Measurements from ENCODE around the gene ANKRD26. TPM values are rescaled to one million over a fixed set of nuclear protein-coding genes. Genes with fewer than 3 reads are reported as not detected.

ANKRD26 gene
- total and polyA plus RNA-seq, 4 donors: 2.6 to 15.8 (median 4.2) TPM

- no peak overlapping the region for H3K27ac ChIP-seq (ENCODE audit: low read depth in 1 of 2, low read length in 2 of 2)
- intact Hi-C loops (cut with DNase I): no loop called here
- H3K36me3 ChIP-seq (ENCODE audit: control insufficient read depth in 1 of 2, insufficient read depth in 2 of 2, low read length in 1 of 2): no peaks in the 10 kb centered on the region
- 91% methylated on average over 2 of the region's 2 CpGs for WGBS, 2 donors
- H3K9me3 ChIP-seq (ENCODE audit: control insufficient read depth, low read length): no peaks in the 10 kb centered on the region
- no peak overlapping the region for H3K4me3 ChIP-seq (ENCODE audit: low read length in 2 of 2)
- no peaks in the 10 kb centered on the region for H3K27me3 ChIP-seq (ENCODE audit: control insufficient read depth in 1 of 2, insufficient read depth in 2 of 2, low read length in 1 of 2)
- no peaks in the 10 kb centered on the region for H3K4me1 ChIP-seq (ENCODE audit: control insufficient read depth in 1 of 2, insufficient read depth in 2 of 2, low read length in 2 of 2)
- no peak for DNase-seq
- no peak for ATAC-seq (ENCODE audit: low FRiP score)
Observed at GRCh38 chr10:27041196-27041595, 59.1 kb downstream of the ANKRD26 start.

- Histone ChIP-seq H3K27ac (ENCODE audit: low read depth in 1 of 2, low read length in 2 of 2) (no peak overlapping the region), H3K9me3 (ENCODE audit: control insufficient read depth, low read length) (no peaks in the 10 kb centered on the region), H3K4me3 (ENCODE audit: low read length in 2 of 2) (no peak overlapping the region), H3K36me3 (ENCODE audit: control insufficient read depth in 1 of 2, insufficient read depth in 2 of 2, low read length in 1 of 2) (no peaks in the 10 kb centered on the region), H3K27me3 (ENCODE audit: control insufficient read depth in 1 of 2, insufficient read depth in 2 of 2, low read length in 1 of 2) (no peaks in the 10 kb centered on the region), H3K4me1 (ENCODE audit: control insufficient read depth in 1 of 2, insufficient read depth in 2 of 2, low read length in 2 of 2) (no peaks in the 10 kb centered on the region)
- DNase-seq (no peak), ATAC-seq (ENCODE audit: low FRiP score) (no peak)
- WGBS, 2 donors: 97 to 98% methylated on average over 5 of the region's 5 CpGs
- intact Hi-C loops (cut with DNase I): no loop called here
Observed at GRCh38 chr10:27038168-27038567, 62.1 kb downstream of the ANKRD26 start.

GRCh38 chr10:27035163-27035562 is 65.1 kb downstream of the ANKRD26 start:
- H3K27me3 ChIP-seq (ENCODE audit: control insufficient read depth in 1 of 2, insufficient read depth in 2 of 2, low read length in 1 of 2): no peaks in the 10 kb centered on the region
- H3K4me1 ChIP-seq (ENCODE audit: control insufficient read depth in 1 of 2, insufficient read depth in 2 of 2, low read length in 2 of 2): no peaks in the 10 kb centered on the region
- H3K9me3 ChIP-seq (ENCODE audit: control insufficient read depth, low read length): no peaks in the 10 kb centered on the region
- DNase-seq (no peak), ATAC-seq (ENCODE audit: low FRiP score) (no peak)
- no peaks in the 10 kb centered on the region for H3K36me3 ChIP-seq (ENCODE audit: control insufficient read depth in 1 of 2, insufficient read depth in 2 of 2, low read length in 1 of 2)
- H3K27ac ChIP-seq (ENCODE audit: low read depth in 1 of 2, low read length in 2 of 2): no peak overlapping the region
- no peak overlapping the region for H3K4me3 ChIP-seq (ENCODE audit: low read length in 2 of 2)
- intact Hi-C loops (cut with DNase I): no loop called here
- WGBS, 2 donors: 77 to 81% methylated on average over 5 of the region's 5 CpGs

- no peak overlapping the region for H3K4me3 ChIP-seq (ENCODE audit: low read length in 2 of 2)
- no peaks in the 10 kb centered on the region for H3K9me3 ChIP-seq (ENCODE audit: control insufficient read depth, low read length)
- no peaks in the 10 kb centered on the region for H3K27me3 ChIP-seq (ENCODE audit: control insufficient read depth in 1 of 2, insufficient read depth in 2 of 2, low read length in 1 of 2)
- intact Hi-C loops (cut with DNase I): no loop called here
- H3K4me1 ChIP-seq (ENCODE audit: control insufficient read depth in 1 of 2, insufficient read depth in 2 of 2, low read length in 2 of 2): no peaks in the 10 kb centered on the region
- DNase-seq (no peak), ATAC-seq (ENCODE audit: low FRiP score) (no peak)
- peaks cover 0 to under 1% of the 10 kb centered on the region in 2 donors for H3K36me3 ChIP-seq (ENCODE audit: control insufficient read depth in 1 of 2, insufficient read depth in 2 of 2, low read length in 1 of 2)
- 93 to 97% methylated on average over 2 of the region's 2 CpGs for WGBS, 2 donors
- no peak overlapping the region for H3K27ac ChIP-seq (ENCODE audit: low read depth in 1 of 2, low read length in 2 of 2)
Observed at GRCh38 chr10:27030060-27030459, 70.2 kb downstream of the ANKRD26 start.

GRCh38 chr10:27022048-27022447 is 78.2 kb downstream of the ANKRD26 start:
- Histone ChIP-seq H3K36me3 (ENCODE audit: control insufficient read depth in 1 of 2, insufficient read depth in 2 of 2, low read length in 1 of 2) (peaks cover 0 to 2% of the 10 kb centered on the region in 2 donors), H3K4me3 (ENCODE audit: low read length in 2 of 2) (no peak overlapping the region), H3K27me3 (ENCODE audit: control insufficient read depth in 1 of 2, insufficient read depth in 2 of 2, low read length in 1 of 2) (no peaks in the 10 kb centered on the region), H3K9me3 (ENCODE audit: control insufficient read depth, low read length) (no peaks in the 10 kb centered on the region), H3K4me1 (ENCODE audit: control insufficient read depth in 1 of 2, insufficient read depth in 2 of 2, low read length in 2 of 2) (peaks cover 0 to 1% of the 10 kb centered on the region in 2 donors), H3K27ac (ENCODE audit: low read depth in 1 of 2, low read length in 2 of 2) (no peak overlapping the region)
- WGBS, 2 donors: 80 to 87% methylated on average over 2 of the region's 2 CpGs
- intact Hi-C loops (cut with DNase I): no loop called here
- DNase-seq (no peak), ATAC-seq (ENCODE audit: low FRiP score) (no peak)

- H3K36me3 ChIP-seq (ENCODE audit: control insufficient read depth in 1 of 2, insufficient read depth in 2 of 2, low read length in 1 of 2): peaks cover 0 to 2% of the 10 kb centered on the region in 2 donors
- H3K9me3 ChIP-seq (ENCODE audit: control insufficient read depth, low read length): no peaks in the 10 kb centered on the region
- 68 to 75% methylated on average over 5 of the region's 5 CpGs for WGBS, 2 donors
- H3K27me3 ChIP-seq (ENCODE audit: control insufficient read depth in 1 of 2, insufficient read depth in 2 of 2, low read length in 1 of 2): no peaks in the 10 kb centered on the region
- ATAC-seq (ENCODE audit: low FRiP score): no peak
- no peak for DNase-seq
- intact Hi-C loops (cut with DNase I): no loop called here
- H3K27ac ChIP-seq (ENCODE audit: low read depth in 1 of 2, low read length in 2 of 2): no peak overlapping the region
- no peak overlapping the region for H3K4me3 ChIP-seq (ENCODE audit: low read length in 2 of 2)
- peaks cover 0 to 1% of the 10 kb centered on the region in 2 donors for H3K4me1 ChIP-seq (ENCODE audit: control insufficient read depth in 1 of 2, insufficient read depth in 2 of 2, low read length in 2 of 2)
Observed at GRCh38 chr10:27020243-27020642, 80.1 kb downstream of the ANKRD26 start.

GRCh38 chr10:27019827-27020226 is 80.5 kb downstream of the ANKRD26 start:
- no peaks in the 10 kb centered on the region for H3K27me3 ChIP-seq (ENCODE audit: control insufficient read depth in 1 of 2, insufficient read depth in 2 of 2, low read length in 1 of 2)
- ATAC-seq (ENCODE audit: low FRiP score) (no peak), DNase-seq (no peak)
- intact Hi-C loops (cut with DNase I): no loop called here
- 71 to 73% methylated on average over 4 of the region's 4 CpGs for WGBS, 2 donors
- H3K9me3 ChIP-seq (ENCODE audit: control insufficient read depth, low read length): no peaks in the 10 kb centered on the region
- H3K4me1 ChIP-seq (ENCODE audit: control insufficient read depth in 1 of 2, insufficient read depth in 2 of 2, low read length in 2 of 2): peaks cover 0 to 1% of the 10 kb centered on the region in 2 donors
- no peaks in the 10 kb centered on the region for H3K36me3 ChIP-seq (ENCODE audit: control insufficient read depth in 1 of 2, insufficient read depth in 2 of 2, low read length in 1 of 2)
- H3K27ac ChIP-seq (ENCODE audit: low read depth in 1 of 2, low read length in 2 of 2): no peak overlapping the region
- H3K4me3 ChIP-seq (ENCODE audit: low read length in 2 of 2): no peak overlapping the region

GRCh38 chr10:26997610-26998009 is 102.7 kb downstream of the ANKRD26 start:
- Histone ChIP-seq H3K9me3 (ENCODE audit: control insufficient read depth, low read length) (no peaks in the 10 kb centered on the region), H3K27ac (ENCODE audit: low read depth in 1 of 2, low read length in 2 of 2) (no peak overlapping the region), H3K36me3 (ENCODE audit: control insufficient read depth in 1 of 2, insufficient read depth in 2 of 2, low read length in 1 of 2) (peaks cover 0 to 2% of the 10 kb centered on the region in 2 donors), H3K27me3 (ENCODE audit: control insufficient read depth in 1 of 2, insufficient read depth in 2 of 2, low read length in 1 of 2) (no peaks in the 10 kb centered on the region), H3K4me3 (ENCODE audit: low read length in 2 of 2) (no peak overlapping the region), H3K4me1 (ENCODE audit: control insufficient read depth in 1 of 2, insufficient read depth in 2 of 2, low read length in 2 of 2) (no peaks in the 10 kb centered on the region)
- DNase-seq: no peak
- 93 to 95% methylated on average over 9 of the region's 9 CpGs for WGBS, 2 donors
- ATAC-seq (ENCODE audit: low FRiP score): no peak
- intact Hi-C loops (cut with DNase I): no loop called here

GRCh38 chr10:26994743-26995142 is 105.6 kb downstream of the ANKRD26 start:
- no peak for ATAC-seq (ENCODE audit: low FRiP score)
- Histone ChIP-seq H3K27me3 (ENCODE audit: control insufficient read depth in 1 of 2, insufficient read depth in 2 of 2, low read length in 1 of 2) (no peaks in the 10 kb centered on the region), H3K9me3 (ENCODE audit: control insufficient read depth, low read length) (no peaks in the 10 kb centered on the region), H3K36me3 (ENCODE audit: control insufficient read depth in 1 of 2, insufficient read depth in 2 of 2, low read length in 1 of 2) (no peaks in the 10 kb centered on the region), H3K27ac (ENCODE audit: low read depth in 1 of 2, low read length in 2 of 2) (no peak overlapping the region), H3K4me1 (ENCODE audit: control insufficient read depth in 1 of 2, insufficient read depth in 2 of 2, low read length in 2 of 2) (no peaks in the 10 kb centered on the region), H3K4me3 (ENCODE audit: low read length in 2 of 2) (no peak overlapping the region)
- WGBS, 2 donors: 88 to 93% methylated on average over 3 of the region's 3 CpGs
- intact Hi-C loops (cut with DNase I): no loop called here
- DNase-seq: no peak

All from aorta (tissue), 5 donors.